Lower leg skin (tissue), 3 donors: ENCODE results near the gene PROZ.

Experiments
- CTCF ChIP-seq, 3 donors: fragments of 450-650 bp; IDR thresholded peaks; one replicate each; pipeline ENCODE4 v1.5.1; 2016; ENCODE audit warnings: antibody characterized with exemption in 3 of 3, mild to moderate bottlenecking in 3 of 3, moderate library complexity in 2 of 3
- POLR2A ChIP-seq, 2 donors: fragments of 450-650 bp; IDR thresholded peaks; one replicate each; pipeline ENCODE4 v1.6.1; 2016 to 2017; ENCODE audit warnings: antibody characterized with exemption in 2 of 2, mild to moderate bottlenecking in 1 of 2, moderate library complexity in 1 of 2

- TF ChIP-seq POLR2A (IDR thresholded peaks at IDR 0.05) = no peak
- no peak for TF ChIP-seq CTCF (IDR thresholded peaks at IDR 0.05)
Observed at GRCh38 chr13:113171250-113172125, 13.0 kb downstream of the PROZ start.
